HG02938 (cell line): ENCODE measurements around the gene ZNRF3.
"Not testable (repeated sequence)": the region's sequence is repeated elsewhere in the genome, so short reads cannot be mapped to it uniquely, and the experiment has no call there.

Experiments
- ATAC-seq: cut with Tn5 transposase; IDR thresholded peaks from one replicate; pipeline ENCODE4 v1.9.1; 2021; ENCODE audit warnings: mild to moderate bottlenecking, moderate library complexity; ENCODE audit not compliant: unreplicated experiment

Gene ZNRF3

DNA sequence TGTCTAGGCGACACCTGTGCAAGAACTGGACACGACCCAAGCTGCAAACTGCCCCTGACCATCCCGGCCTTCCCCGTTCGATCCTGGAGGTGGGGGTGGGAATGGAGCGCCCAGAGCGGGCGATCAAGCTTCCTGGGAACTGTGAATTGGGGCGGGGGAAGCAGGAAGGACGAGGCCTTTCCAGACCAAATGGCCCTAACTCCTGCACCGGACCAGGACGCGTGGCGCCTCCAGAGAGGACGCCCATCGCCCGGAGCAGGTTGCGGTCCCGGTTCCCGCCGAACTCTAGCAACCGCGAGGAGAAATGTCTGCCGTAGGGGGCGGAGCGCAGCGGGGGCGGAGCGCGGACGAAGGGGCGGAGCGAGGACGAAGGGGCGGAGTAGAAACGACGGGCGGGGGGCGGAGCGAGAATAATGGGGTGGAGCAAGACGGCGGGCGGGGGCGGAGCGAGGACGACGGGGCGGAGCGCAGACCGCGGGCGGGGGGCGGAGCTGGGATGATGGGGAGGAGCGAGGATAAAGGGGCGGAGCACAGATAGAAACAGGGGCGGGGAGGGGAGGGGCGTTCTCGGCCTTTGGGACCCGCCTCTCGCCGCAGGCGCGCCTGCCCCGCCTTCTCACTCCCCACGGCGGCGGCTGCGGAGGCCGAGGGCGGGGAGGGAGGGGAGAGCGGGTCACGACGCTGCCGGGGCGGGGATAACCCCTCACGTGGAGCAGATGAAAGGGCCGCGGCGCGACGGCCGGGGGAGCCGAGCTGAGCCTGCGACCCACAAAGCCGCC lies at the start of gene ZNRF3:
Gene ZNRF3 (plus strand): TSS at position 695 of the 779 bp plus-strand sequence. CDS start 195 bp downstream, outside the sequence.
- peak; percentile 59 for ATAC-seq

DNA sequence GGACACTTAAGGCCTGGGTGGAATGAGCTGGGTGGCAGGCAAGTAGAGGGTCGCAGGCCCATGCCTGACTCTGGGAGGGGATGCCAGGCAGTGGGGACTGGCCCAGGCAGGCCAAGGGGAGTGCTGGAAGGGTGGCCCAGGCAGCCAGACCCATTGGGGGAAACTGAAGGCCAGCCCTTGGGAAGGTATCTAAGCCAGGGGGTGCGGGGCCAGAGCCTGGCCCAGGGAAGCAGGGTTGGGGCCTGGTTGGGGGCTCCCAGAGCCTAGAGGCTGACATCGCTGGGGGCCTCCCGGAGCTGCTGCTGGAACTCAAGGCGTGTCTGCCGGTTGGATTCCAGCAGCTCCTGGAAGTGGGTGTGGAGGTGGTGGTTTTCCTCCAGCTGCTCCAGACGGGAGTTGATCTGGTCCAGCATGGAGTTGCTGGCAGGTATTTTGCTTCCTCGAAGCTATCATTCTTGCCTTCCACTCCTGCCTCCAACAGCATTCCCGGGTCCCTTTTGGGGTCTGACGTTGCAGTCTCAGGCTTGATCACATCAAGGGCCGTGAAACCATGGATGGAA lies 47.7 kb upstream of the ZNRF3 start:
- no peak for ATAC-seq

DNA sequence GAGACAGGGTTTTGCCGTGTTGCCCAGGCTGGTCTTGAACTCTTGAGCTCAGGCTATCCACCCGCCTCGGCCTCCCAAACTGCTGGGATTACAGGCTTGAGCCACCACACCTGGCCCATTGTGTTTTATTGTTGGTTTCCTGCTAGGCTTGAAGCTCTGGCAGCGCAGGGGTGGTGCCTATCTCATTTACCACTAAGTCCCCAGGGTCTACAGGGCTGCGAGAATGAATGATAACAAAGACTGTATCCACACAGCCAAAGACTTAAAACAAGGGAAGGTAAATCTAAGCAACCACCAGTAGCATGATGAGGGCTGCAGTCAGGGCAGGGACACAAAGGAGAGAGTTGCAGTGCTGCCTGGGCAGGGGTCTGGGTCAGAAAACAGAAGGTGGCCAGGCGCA lies 45.7 kb upstream of the ZNRF3 start:
- ATAC-seq = no peak

DNA sequence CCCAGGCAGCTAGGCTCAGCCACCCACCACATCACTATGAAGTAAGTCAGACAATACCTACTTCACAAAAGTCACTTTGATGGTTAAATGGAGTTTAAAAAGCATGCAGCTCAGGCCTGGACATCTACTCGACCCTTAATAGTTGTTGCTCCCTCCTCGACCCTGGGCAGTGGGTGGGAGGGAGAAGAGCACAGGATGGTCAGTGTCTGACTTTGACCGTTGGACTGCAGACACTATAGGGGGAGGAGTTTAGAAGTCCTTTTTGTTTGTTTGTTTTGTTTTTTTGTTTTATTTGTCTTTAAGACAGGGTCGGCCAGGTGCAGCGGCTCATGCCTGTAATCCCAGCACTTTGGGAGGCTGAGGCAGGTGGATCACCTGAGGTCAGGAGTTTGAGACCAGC lies 44.4 kb upstream of the ZNRF3 start:
- ATAC-seq = no peak

DNA sequence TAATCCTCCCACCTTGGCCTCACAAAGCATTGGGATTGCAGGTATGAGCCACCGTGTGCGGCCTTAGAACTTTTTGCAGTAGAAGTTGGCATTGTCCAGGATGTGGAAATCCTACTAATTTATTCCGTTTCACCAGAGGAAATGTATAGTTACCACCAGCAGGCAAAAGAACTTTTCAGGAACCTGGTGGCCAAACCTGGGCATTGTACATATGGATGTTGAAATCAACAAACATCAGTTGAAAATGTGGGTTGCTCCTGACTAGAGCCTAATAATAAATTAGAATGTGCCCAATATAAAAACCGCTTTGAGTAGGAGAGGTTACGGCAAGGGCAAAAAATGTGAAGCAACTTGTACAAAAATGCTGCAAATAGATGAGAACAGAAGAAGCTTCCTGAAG lies 42.3 kb upstream of the ZNRF3 start:
- ATAC-seq = no peak

DNA sequence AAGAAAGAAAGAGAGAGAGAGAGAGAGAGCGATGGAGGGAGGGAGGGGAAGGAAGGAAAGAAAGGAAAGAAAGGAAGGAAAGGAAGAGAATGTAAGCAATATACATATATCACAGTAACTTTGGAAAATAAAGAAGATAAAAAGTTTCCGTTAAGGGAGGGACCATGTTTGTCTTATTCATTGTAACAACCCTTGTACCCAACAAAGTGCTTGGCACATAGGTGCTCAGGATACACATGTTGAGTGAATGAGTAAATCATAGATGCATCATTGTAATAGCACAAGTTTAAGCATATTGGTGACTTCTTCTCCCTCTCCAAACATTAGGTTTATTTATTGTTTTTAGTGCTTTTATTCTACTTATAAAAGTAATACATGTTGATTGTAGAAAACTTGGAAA lies 39.7 kb upstream of the ZNRF3 start:
- ATAC-seq = no peak

DNA sequence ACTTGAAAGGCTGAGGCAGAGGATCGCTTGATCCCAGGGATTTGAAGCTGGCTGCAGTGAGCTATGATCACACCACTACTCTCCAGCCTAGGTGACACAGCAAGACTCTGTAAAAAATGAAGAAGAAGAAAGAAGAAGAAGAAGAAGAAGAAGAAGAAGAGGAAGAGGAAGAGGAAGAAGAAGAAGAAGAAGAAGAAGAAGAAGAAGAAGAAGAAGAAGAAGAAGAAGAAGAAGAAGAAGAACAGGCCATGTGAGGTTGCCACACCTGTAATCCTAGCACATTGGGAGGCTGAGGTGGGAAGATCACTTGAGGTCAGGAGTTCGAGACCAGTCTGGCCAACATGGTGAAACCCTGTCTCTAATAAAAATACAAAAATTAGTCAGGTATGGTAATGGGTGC lies 39.1 kb upstream of the ZNRF3 start:
- not testable (repeated sequence) for ATAC-seq

DNA sequence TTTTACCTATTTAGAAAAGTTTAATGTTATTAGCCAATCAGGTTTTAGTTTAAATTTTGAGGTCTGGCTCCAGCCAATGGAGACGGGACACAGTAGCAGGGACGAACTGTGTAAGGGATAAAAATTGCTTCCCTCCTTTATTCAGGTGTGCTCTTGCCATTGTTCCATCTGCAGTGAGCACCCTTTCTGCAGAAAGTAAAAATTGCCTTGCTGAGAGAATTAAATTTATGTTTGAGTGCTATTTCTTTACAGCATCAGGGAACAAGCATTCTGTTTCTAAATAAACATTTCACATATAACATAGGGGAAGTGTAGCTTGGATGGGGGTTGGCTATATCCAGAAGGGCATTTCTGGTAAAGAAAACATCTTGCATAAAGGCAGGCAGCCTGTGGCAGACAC lies 36.4 kb upstream of the ZNRF3 start:
- ATAC-seq = no peak

DNA sequence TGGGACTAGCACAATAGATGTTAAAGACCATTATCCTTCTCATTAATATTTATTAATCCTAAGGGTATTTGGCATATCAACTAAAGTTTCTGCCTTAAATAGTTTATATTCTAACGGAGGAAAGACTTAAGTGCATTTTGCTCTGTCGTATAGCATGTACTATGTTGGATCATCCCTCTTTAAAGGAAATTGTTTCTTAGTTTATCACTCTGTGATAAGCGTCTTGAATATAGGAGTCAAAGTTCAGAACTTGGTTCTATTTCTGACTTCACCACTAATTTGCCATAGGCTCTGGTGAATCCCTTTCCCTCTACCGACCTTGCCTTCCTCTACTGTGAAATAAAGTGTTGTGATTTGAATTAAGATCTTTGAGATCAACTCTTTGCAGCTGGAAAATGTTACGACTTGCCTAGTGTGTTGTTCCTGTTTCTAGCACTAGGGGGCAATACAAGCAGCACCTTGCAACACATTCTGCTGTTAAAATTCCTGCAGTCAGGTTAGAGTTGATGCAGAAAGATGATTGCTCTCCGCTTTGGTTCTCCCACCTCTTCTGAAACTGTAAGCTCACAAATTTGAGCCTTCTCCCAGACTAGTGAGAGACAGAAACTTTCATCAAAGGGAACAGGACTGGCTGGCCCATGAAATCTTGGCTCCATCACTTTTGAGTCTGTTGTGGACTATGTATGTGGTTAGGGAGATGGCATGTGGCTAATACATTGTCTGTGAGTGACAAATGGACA lies 27.8 kb upstream of the ZNRF3 start:
- ATAC-seq = no peak

DNA sequence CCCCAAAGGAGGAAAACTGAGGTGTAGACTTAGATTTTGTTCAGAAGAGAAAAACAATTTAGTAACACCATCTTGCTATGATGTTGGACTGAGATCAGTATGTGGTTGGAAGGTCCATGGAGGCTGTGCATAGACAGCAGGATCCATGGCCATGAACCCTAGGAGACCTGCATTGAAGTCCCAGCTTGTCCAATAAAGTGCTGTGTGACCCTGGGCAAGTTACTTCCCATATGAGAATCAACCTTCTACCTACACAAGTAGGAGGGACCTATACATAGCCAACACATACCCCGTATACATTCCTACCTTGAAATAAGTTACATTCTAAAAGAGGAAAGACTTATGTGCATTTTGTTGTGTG lies 27.3 kb upstream of the ZNRF3 start:
- ATAC-seq = no peak

DNA sequence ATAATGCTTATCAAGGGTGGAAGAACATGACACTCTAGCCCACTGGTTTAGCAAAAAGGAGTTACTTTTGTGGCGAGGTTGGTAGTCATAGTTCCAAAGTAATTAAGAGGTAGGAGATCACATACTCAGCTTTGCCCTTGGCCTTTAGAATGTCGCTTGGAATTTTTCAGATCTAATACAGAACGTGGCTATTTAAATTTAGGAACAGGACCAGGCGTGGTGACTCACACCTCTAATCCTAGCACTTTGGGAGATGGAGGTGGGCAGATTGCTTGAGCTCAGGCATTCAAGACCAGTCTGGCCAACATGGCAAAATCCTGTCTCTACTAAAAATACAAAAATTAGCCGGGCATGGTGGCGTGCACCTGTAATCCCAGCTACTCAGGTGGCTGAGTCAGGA lies 26.1 kb upstream of the ZNRF3 start:
- no peak for ATAC-seq

DNA sequence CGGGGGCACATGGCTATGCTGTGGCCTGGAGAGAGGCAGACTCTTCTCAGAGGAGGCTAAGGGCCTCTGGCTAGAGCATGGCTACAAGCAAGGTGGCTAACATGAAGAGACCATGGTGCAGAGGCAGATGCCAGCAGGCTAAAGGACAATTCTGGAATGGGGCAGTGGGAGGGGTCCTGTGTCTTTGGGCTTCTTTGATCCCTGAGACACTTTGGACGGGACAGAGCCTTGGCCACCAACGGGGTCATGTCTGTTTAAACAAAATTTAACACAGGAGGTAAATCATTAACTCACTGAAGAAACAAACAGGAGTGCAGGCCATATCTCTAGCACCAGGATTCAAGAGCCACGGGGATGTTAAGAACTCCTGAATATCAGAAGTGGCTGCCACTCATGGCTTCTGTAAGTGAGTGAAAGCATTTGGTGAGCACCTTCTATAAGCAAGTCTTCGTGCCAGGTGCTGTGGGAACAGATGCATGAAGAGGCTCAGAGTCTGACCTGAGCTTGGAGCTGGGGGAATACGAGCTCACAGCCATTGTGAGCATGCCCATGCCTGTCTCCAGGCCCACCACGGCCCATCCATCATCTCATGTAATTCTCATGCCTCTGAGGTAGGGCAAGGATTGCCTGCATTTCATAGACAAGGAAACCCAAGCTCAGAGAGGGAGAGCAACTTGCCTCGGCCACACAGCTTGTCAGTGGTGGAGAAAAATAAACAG lies 18.3 kb upstream of the ZNRF3 start:
- no peak for ATAC-seq

DNA sequence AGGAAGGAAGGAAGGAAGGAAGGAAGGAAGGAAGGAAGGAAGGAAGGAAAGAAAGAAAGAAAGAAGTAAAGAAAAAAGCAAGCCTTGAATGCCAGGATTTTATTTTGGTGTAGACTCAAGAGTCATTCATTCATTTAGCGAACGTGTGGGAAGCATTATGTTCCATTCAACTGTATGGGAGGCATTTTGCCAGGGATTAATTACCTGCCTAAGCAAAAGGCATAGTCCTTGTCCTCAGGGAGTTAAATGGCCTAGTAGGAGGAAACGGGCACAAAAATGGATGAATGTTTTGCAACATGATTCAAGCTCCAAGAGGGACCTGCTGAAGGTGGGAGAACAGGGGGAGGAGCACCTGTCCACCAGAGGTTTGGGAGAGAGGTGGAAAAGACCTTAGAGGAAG lies 16.2 kb upstream of the ZNRF3 start:
- no peak for ATAC-seq

DNA sequence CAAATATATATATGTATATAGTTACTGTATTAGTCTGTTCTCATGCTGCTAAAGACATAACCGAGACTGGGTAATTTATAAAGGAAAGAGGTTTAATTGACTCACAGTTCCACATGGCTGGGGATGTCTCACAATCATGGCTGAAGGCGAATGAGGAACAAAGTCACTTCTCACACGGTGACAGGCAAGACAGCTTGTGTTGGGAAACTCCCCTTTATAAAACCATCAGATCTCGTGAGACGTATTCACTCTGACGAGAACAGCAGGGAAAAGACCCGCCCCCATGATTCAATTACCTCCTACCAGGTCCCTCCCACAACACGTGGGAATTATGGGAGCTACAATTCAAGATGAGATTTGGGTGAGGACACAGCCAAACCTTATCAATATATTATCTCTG lies 15.0 kb upstream of the ZNRF3 start:
- ATAC-seq = not testable (repeated sequence)

DNA sequence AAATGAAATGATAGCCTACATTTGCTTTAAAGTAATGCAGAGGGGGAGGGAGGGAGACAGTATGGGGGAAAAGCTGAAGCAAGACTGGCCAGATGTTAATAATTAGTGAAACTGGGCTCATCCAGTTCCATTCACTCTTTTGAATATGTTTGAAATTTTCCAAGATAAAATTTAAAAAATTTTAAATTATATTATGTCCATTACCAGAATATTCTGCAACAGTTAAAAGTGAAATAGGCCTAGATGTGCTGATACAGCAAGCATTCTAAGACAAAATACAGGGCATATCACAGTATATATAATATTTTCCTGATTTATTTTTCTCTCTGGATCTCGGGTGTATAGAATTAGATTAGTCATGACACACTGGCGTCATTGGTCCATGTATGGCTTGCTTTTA lies 13.6 kb upstream of the ZNRF3 start:
- no peak for ATAC-seq

DNA sequence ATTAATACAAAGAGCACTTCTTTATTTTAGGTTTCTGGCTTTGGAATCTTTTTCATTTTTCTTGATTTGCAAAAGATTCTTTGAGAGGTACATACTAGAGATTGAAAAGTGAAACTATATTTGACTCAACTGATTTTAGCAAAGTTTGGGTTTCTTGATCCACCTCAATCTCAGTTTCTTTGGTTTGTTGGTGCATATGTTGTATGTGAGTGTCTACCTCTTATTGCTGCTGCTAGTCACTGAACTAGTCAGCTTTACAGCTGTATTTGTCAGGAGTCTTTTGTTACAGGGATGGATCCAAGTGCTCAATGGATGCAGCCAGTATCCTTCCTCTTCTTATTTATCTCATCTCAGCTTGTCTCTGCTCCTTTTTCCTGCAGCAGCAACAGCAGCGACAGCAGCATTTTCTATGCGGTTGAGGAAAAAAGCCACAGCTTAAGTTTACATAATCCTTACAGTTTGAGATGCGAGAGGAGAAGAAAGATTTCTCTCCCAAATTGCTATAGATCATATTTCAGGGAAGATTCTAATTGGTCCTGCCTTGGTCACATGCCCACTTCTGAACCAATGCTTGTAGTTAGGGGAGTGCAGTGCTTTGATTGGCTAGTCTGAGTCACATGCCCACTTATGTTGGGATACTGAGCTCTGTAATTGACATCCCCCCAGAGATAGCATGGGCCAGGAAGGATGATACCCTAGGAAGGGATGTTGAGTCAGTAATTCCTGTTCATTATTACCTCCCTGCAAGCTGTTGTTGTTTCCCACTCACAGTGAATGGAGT lies 10.0 kb upstream of the ZNRF3 start:
- ATAC-seq = no peak

DNA sequence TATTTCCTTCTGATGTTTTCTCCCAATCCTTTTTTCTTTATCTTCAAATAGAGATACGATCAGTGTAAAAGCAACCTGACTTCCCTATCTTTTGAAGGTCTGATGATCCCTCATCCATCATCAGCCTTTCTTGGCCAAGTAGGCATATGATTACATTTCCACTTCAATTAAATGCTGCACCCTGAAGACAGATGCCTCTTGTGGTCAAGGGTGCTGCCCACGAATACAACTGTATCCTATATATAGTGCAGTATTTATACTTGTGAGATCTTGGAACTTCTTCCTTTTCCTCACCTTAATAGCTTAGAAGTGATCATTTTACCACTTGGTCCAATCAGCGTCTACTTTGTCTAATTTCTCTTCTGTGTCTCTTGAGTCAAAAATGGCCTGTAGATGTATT lies 9.3 kb upstream of the ZNRF3 start:
- no peak for ATAC-seq

DNA sequence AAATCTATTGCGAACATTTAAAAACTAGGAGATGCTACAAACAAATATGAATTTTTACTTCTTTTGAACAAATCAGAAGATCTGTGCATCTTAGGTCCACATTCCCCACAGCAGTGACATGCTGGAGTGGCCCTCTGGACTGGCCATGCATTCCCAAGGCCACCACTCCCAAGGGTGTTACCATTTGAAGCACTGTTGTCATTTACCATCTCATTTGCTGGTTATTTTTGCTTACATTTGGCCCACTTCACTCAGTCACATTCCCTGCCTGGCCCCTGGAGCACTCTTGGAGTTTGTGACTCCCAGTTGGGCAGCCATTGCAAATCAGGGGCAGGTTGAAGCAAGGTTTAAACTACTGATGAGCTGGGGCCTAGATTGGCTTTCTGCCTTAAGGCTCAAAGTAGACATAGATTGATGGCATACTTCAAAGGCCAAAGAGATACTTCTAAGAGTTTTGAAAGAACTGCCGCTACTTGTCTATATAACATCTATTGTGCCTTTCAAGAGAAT lies 8.5 kb upstream of the ZNRF3 start:
- ATAC-seq = no peak

DNA sequence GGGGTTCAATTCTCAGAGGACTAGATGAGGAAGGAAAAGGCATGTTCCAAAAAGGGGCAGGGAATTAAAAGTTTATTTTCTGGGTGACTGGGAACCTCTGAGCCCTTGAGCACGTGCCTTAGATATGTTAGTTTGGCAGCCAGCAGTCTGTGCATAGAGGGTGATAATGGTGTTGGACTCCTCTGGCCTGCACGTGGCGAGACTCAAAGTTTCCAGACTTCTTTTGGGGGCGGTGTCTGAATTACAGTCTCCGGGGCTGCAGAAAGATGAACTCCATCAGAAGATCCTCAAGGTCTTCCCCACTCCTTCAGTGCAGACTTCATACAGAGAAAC lies 861 bp upstream of the ZNRF3 start:
- no peak for ATAC-seq

DNA sequence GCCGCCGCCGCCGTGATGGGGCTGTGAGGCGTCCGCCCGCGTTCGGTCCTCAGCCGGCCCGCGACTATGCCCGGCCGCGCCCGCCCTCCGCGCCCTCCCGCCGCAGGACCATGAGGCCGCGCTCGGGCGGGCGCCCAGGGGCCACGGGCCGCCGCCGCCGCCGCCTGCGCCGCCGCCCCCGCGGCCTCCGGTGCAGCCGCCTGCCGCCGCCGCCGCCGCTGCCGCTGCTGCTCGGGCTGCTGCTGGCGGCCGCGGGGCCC lies 215 bp downstream of the ZNRF3 start:
- no peak for ATAC-seq
